GM21447 (cell line): ENCODE measurements around the gene RBFOX2.

ENCODE experiments used
- ATAC-seq: cut with Tn5 transposase; IDR thresholded peaks from one replicate; pipeline ENCODE4 v1.9.1; 2021; ENCODE audit not compliant: unreplicated experiment

The RBFOX2 gene

GRCh38 chr22:35978889-35979288 lies 49.7 kb downstream of the RBFOX2 start:
- ATAC-seq, result no peak

- ATAC-seq, result no peak
Observed at GRCh38 chr22:35978201-35978600, 50.4 kb downstream of the RBFOX2 start.

GRCh38 chr22:35977136-35977535 lies 51.5 kb downstream of the RBFOX2 start:
- ATAC-seq, result no peak

GRCh38 chr22:35973388-35973787 lies 55.2 kb downstream of the RBFOX2 start:
- ATAC-seq, result no peak

GRCh38 chr22:35972559-35972958 lies 56.1 kb downstream of the RBFOX2 start:
- no peak for ATAC-seq

- ATAC-seq, result no peak
Observed at GRCh38 chr22:35971456-35972119, 57.0 kb downstream of the RBFOX2 start.

GRCh38 chr22:35970616-35971455 lies 57.8 kb downstream of the RBFOX2 start:
- ATAC-seq, result no peak

- no peak for ATAC-seq
Observed at GRCh38 chr22:35967046-35967397, 61.6 kb downstream of the RBFOX2 start.

GRCh38 chr22:35966314-35967045 lies 62.1 kb downstream of the RBFOX2 start:
- no peak for ATAC-seq

GRCh38 chr22:35963237-35963810 lies 65.3 kb downstream of the RBFOX2 start:
- ATAC-seq, result no peak

GRCh38 chr22:35961480-35962295 lies 66.9 kb downstream of the RBFOX2 start:
- ATAC-seq, result no peak

- ATAC-seq, result no peak
Observed at GRCh38 chr22:35960854-35961253, 67.8 kb downstream of the RBFOX2 start.

GRCh38 chr22:35959121-35959800 lies 69.4 kb downstream of the RBFOX2 start:
- no peak for ATAC-seq

- no peak for ATAC-seq
Observed at GRCh38 chr22:35958334-35958733, 70.3 kb downstream of the RBFOX2 start.

GRCh38 chr22:35957589-35957988 lies 71.0 kb downstream of the RBFOX2 start:
- no peak for ATAC-seq

GRCh38 chr22:35956850-35957249 lies 71.8 kb downstream of the RBFOX2 start:
- ATAC-seq, result no peak

- no peak for ATAC-seq
Observed at GRCh38 chr22:35955546-35955945, 73.1 kb downstream of the RBFOX2 start.

GRCh38 chr22:35952576-35952975 lies 76.0 kb downstream of the RBFOX2 start:
- no peak for ATAC-seq

GRCh38 chr22:35950262-35950661 lies 78.4 kb downstream of the RBFOX2 start:
- ATAC-seq, result no peak

GRCh38 chr22:35949243-35949642 lies 79.4 kb downstream of the RBFOX2 start:
- ATAC-seq, result no peak
